Caco-2 (cell line): Measurements from ENCODE around the gene DNAJA3. TPM values are rescaled to one million over a fixed set of nuclear protein-coding genes. Genes with fewer than 3 reads are reported as not detected.

Experiments used
- BruUV-seq: library from RNA; stranded (reverse); fragments of 400-500 nt; replicated peaks from 2 replicates; lab custom pipeline; 2021; lab: Mats Ljungman, UMichigan
- CTCF ChIA-PET: fragments of 300-600 bp; sonication (Branson Sonifier 250); formaldehyde crosslinking; loops from one replicate; lab custom pipeline; 2022; ENCODE audit warnings: antibody characterized with exemption; lab: Charles Lee
- POLR2A ChIA-PET: fragments of 300-600 bp; sonication (Branson Sonifier 250); formaldehyde crosslinking; loops from one replicate; lab custom pipeline; 2022; ENCODE audit warnings: antibody characterized with exemption; lab: Charles Lee
- DNase-seq, 2 experiments: peaks; one replicate each; pipeline versions ENCODE4 v3.0.0 to v3.0.0-alpha.2; 2020 to 2022
- H3K27me3 ChIP-seq: replicated peaks from 2 replicates; pipeline ENCODE4 v1.6.0; 2011; ENCODE audit warnings: low read length; ENCODE audit not compliant: control insufficient read depth, insufficient read depth
- H3K36me3 ChIP-seq: 2 replicates; pipeline ENCODE4 v1.5.1; 2011; ENCODE audit warnings: low read length; ENCODE audit not compliant: control insufficient read depth, insufficient read depth
- H3K4me1 ChIP-seq: fragments of 250-450 bp; sonication (Bioruptor Pico); 2 replicates; pipeline ENCODE4 v1.5.1; 2020; ENCODE audit warnings: mild to moderate bottlenecking
- H3K4me3 ChIP-seq: 2 replicates; pipeline ENCODE4 v1.5.1; 2011; ENCODE audit warnings: low read depth, mild to moderate bottlenecking, control low read depth, low read length
- H3K9me3 ChIP-seq: fragments of 250-450 bp; sonication (Bioruptor Pico); 2 replicates; pipeline ENCODE4 v1.5.1; 2020; ENCODE audit warnings: mild to moderate bottlenecking, moderate library complexity
- H3K27ac Mint-ChIP-seq: one replicate; pipeline ENCODE4 v1.8.0; 2022; ENCODE audit warnings: mixed read lengths; ENCODE audit not compliant: unreplicated experiment
- H3K27me3 Mint-ChIP-seq: one replicate; pipeline ENCODE4 v1.8.0; 2022; ENCODE audit warnings: mixed read lengths; ENCODE audit not compliant: insufficient read depth, unreplicated experiment
- H3K36me3 Mint-ChIP-seq: one replicate; pipeline ENCODE4 v1.8.0; 2022; ENCODE audit warnings: mild to moderate bottlenecking, mixed read lengths; ENCODE audit not compliant: insufficient read depth, unreplicated experiment
- H3K4me1 Mint-ChIP-seq: one replicate; pipeline ENCODE4 v1.8.0; 2022; ENCODE audit warnings: low read depth, mixed read lengths; ENCODE audit not compliant: unreplicated experiment
- H3K4me3 Mint-ChIP-seq: one replicate; pipeline ENCODE4 v1.8.0; 2022; ENCODE audit warnings: mild to moderate bottlenecking, moderate library complexity, mixed read lengths; ENCODE audit not compliant: unreplicated experiment
- H3K9me3 Mint-ChIP-seq: one replicate; pipeline ENCODE4 v1.8.0; 2022; ENCODE audit warnings: mixed read lengths; ENCODE audit not compliant: unreplicated experiment
- intact Hi-C: fragments of 100-400 bp; cut with micrococcal nuclease; formaldehyde crosslinking; loops from one replicate; pipeline ENCODE4 v1.10.0; 2022; ENCODE audit not compliant: unreplicated experiment
- total RNA-seq: library from RNA; stranded (reverse); gene quantifications from 2 replicates; pipeline ENCODE4 v1.2.3, GENCODE V29; 2022
- TF ChIP-seq, protein P1 (sequence below), 2 experiments: fragments of 200-600 bp in 1 of 2; IDR thresholded peaks; 1 replicate in 1 of 2; 2 replicates in 1 of 2; pipeline versions ENCODE4 v1.5.1 to v1.8.0; 2011 to 2022; ENCODE audit warnings: antibody characterized with exemption in 1 of 2, control low read depth in 1 of 2, inconsistent platforms in 1 of 2, low read depth in 1 of 2, low read length in 1 of 2, mild to moderate bottlenecking in 1 of 2, moderate library complexity in 1 of 2; ENCODE audit not compliant: insufficient read depth in 1 of 2, severe bottlenecking in 1 of 2, unreplicated experiment in 1 of 2

The DNAJA3 gene
- total RNA-seq, 1 experiment from 2014 or later, result 77.1 TPM

DNA sequence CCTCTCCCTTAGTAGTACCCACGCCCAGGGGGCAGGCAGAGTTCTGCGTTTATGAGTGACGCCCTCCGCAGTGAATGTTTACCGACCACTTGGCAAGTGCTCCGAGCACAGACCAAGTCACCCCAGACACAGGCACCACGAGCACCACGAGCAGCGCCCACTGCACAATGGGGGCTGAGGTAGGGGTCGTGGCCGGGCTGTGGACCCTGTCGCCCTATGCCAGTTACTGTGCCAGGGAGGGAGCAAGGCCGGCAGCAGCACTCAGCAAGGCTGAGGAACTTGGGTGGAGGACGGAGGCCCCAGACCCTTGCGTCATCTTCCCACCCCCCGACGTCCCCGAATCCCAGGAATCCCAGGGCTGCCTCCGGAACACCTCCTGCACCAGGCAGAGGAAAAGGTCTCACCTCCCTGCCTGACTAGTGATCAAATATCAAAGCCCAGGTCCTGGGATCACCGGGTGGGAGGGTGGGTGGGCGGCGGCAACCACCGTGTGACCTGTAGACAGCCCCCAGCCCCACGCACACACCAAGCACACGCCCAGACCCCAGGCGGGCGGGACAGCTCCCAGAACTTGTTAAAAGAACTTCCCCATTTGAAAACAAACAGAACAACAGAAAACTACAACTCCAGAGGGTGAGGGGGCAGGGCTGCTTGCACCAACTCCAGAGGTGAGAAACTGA is 48.6 kb upstream of the DNAJA3 start:
- no peaks in the 10 kb centered on the region for H3K4me1 Mint-ChIP-seq
- peaks cover 36% of the 10 kb centered on the region for H3K4me1 ChIP-seq
- no peaks in the 10 kb centered on the region for H3K9me3 Mint-ChIP-seq
- TF ChIP-seq, protein P1, sequence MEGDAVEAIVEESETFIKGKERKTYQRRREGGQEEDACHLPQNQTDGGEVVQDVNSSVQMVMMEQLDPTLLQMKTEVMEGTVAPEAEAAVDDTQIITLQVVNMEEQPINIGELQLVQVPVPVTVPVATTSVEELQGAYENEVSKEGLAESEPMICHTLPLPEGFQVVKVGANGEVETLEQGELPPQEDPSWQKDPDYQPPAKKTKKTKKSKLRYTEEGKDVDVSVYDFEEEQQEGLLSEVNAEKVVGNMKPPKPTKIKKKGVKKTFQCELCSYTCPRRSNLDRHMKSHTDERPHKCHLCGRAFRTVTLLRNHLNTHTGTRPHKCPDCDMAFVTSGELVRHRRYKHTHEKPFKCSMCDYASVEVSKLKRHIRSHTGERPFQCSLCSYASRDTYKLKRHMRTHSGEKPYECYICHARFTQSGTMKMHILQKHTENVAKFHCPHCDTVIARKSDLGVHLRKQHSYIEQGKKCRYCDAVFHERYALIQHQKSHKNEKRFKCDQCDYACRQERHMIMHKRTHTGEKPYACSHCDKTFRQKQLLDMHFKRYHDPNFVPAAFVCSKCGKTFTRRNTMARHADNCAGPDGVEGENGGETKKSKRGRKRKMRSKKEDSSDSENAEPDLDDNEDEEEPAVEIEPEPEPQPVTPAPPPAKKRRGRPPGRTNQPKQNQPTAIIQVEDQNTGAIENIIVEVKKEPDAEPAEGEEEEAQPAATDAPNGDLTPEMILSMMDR (IDR thresholded peaks at IDR 0.05; ENCODE audit: insufficient read depth in 1 of 2, low read depth in 1 of 2, low read length in 1 of 2, severe bottlenecking in 1 of 2, unreplicated experiment in 1 of 2), result no peak
- no peaks in the 10 kb centered on the region; the same call in 1 of the 2 replicates for H3K36me3 ChIP-seq
- no peak overlapping the region for H3K4me3 ChIP-seq
- no peak overlapping the region for H3K4me3 Mint-ChIP-seq
- no peaks in the 10 kb centered on the region for H3K27me3 ChIP-seq
- H3K27ac Mint-ChIP-seq, result no peak overlapping the region
- no TSS peak for BruUV-seq
- no peaks in the 10 kb centered on the region for H3K27me3 Mint-ChIP-seq
- intact Hi-C loops, result no loop called here
- no peaks in the 10 kb centered on the region for H3K9me3 ChIP-seq
- DNase-seq, result no peak
- H3K36me3 Mint-ChIP-seq, result peaks cover 7% of the 10 kb centered on the region
- CTCF ChIA-PET, result interaction anchor here (0.6 to 1.8 kb wide), 2 partner anchors 26 to 203 kb away, joined by 3 to 8 read pairs; no protein-coding TSS in a partner anchor
- POLR2A ChIA-PET, result no interaction called here

DNA sequence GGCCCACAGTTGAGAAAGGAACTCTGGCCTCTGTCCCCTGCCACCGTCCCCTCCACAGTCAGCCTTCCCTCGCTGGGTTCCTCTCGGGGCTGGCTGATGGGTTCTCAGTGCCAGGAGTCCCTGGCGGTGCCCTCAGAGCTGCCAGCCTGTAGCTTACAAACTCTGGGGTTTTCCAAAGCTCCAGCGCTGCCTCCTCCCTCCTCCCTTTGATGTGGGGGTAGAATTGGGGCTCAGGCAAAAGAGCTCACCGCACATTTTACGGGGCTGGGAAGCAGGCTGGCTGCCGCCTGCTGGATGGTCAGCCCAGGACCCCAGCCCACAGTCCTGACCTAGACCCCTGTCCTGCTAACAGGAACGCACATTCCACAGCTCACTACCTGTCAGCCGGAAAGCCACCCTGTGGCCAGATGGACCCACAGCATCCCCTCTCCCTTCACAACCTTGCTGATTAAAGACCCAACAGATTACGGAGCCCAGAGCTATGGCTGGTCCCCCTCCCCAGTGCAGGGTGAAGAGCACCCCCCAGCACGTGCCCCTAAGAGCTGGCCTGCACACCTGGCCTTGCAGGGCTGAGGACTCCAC is 48.0 kb upstream of the DNAJA3 start:
- BruUV-seq, result no TSS peak
- Histone ChIP-seq H3K4me1 (peaks cover 29% of the 10 kb centered on the region), H3K36me3 (no peaks in the 10 kb centered on the region; the same call in 1 of the 2 replicates), H3K9me3 (no peaks in the 10 kb centered on the region), H3K4me3 (no peak overlapping the region), H3K27me3 (no peaks in the 10 kb centered on the region)
- no peaks in the 10 kb centered on the region for H3K9me3 Mint-ChIP-seq
- no peak overlapping the region for H3K27ac Mint-ChIP-seq
- H3K4me3 Mint-ChIP-seq, result no peak overlapping the region
- intact Hi-C loops, result no loop called here
- H3K36me3 Mint-ChIP-seq, result peaks cover 7% of the 10 kb centered on the region
- DNase-seq, result no peak
- CTCF ChIA-PET, result interaction anchor here (0.6 to 1.8 kb wide), 3 partner anchors 18 to 203 kb away, joined by 3 to 9 read pairs (median 8); no protein-coding TSS in a partner anchor
- no peaks in the 10 kb centered on the region for H3K27me3 Mint-ChIP-seq
- POLR2A ChIA-PET, result interaction anchor here (1.1 kb wide), 1 partner anchor 105 kb away, joined by 11 read pairs; the partner anchor contains the start of gene TFAP4
- TF ChIP-seq, protein P1 (IDR thresholded peaks at IDR 0.05; ENCODE audit: insufficient read depth in 1 of 2, low read depth in 1 of 2, low read length in 1 of 2, severe bottlenecking in 1 of 2, unreplicated experiment in 1 of 2), result peak in 1 of 2 experiments; percentile 17
- H3K4me1 Mint-ChIP-seq, result no peaks in the 10 kb centered on the region

DNA sequence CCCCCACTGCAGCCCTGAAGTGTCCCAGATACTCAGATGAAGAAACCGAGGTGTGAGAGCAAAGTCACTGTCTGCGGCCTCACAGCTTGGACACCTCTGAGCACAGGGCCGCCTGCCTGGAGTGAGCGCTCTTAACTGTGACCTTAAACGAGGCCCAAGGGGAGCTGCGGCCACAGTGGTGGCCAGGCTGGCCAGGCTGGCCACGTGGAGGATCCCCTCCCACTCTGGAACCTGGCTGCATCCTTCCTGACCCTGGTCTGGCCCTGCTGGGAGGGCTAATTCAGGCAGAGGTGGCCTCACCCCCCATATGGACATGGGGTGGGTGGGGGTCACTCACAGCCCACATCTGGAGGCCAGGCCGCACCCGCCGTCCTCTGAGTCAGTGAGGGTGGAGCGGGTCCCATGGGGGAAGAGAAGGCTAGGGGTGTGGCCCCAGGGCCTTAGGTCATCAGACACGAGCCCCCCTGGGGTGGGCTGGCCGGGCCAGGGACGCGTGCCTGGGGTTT is 47.5 kb upstream of the DNAJA3 start:
- Mint-ChIP-seq H3K4me3 (no peak overlapping the region), H3K27me3 (no peaks in the 10 kb centered on the region), H3K9me3 (no peaks in the 10 kb centered on the region), H3K27ac (no peak overlapping the region), H3K36me3 (peaks cover 12% of the 10 kb centered on the region), H3K4me1 (no peaks in the 10 kb centered on the region)
- intact Hi-C loops, result no loop called here
- POLR2A ChIA-PET, result interaction anchor here (1.1 kb wide), 1 partner anchor 105 kb away, joined by 11 read pairs; the partner anchor contains the start of gene TFAP4
- BruUV-seq, result no TSS peak
- peaks cover 24% of the 10 kb centered on the region for H3K4me1 ChIP-seq
- TF ChIP-seq, protein P1 (IDR thresholded peaks at IDR 0.05; ENCODE audit: insufficient read depth in 1 of 2, low read depth in 1 of 2, low read length in 1 of 2, severe bottlenecking in 1 of 2, unreplicated experiment in 1 of 2), result no peak
- H3K4me3 ChIP-seq, result no peak overlapping the region
- no peaks in the 10 kb centered on the region for H3K9me3 ChIP-seq
- H3K27me3 ChIP-seq, result no peaks in the 10 kb centered on the region
- CTCF ChIA-PET, result interaction anchor here (0.6 to 1.8 kb wide), 3 partner anchors 19 to 204 kb away, joined by 3 to 9 read pairs (median 8); no protein-coding TSS in a partner anchor
- no peaks in the 10 kb centered on the region; the same call in 1 of the 2 replicates for H3K36me3 ChIP-seq
- DNase-seq, result no peak
